ENCODE data around the gene TRIM17.
"Not testable (repeated sequence)": the region's sequence is repeated elsewhere in the genome, so short reads cannot be mapped to it uniquely, and the experiment has no call there.

Gene TRIM17

GRCh38 chr1:228448372-228448771 is 31.7 kb upstream of the TRIM17 start:
- DNase-seq (ENCODE audit: low read depth, low spot score): no peak

GRCh38 chr1:228446852-228447251 is 30.2 kb upstream of the TRIM17 start:
- DNase-seq (ENCODE audit: low read depth, low spot score): no peak

GRCh38 chr1:228445843-228446650 is 29.4 kb upstream of the TRIM17 start:
- no peak for DNase-seq (ENCODE audit: low read depth, low spot score)

- no peak for DNase-seq (ENCODE audit: low read depth, low spot score)
Measured at GRCh38 chr1:228445490-228445842, 28.8 kb upstream of the TRIM17 start.

- DNase-seq (ENCODE audit: low read depth, low spot score): no peak
Measured at GRCh38 chr1:228443395-228443794, 26.7 kb upstream of the TRIM17 start.

- no peak for DNase-seq (ENCODE audit: low read depth, low spot score)
Measured at GRCh38 chr1:228440761-228441500, 24.3 kb upstream of the TRIM17 start.

GRCh38 chr1:228438266-228438665 is 21.6 kb upstream of the TRIM17 start:
- no peak for DNase-seq (ENCODE audit: low read depth, low spot score)

- DNase-seq (ENCODE audit: low read depth, low spot score): no peak
Measured at GRCh38 chr1:228437424-228437962, 20.8 kb upstream of the TRIM17 start.

- no peak for DNase-seq (ENCODE audit: low read depth, low spot score)
Measured at GRCh38 chr1:228434689-228435088, 18.0 kb upstream of the TRIM17 start.

GRCh38 chr1:228433337-228434053 is 16.8 kb upstream of the TRIM17 start:
- not testable (repeated sequence) for DNase-seq (ENCODE audit: low read depth, low spot score)

GRCh38 chr1:228430243-228430642 is 13.6 kb upstream of the TRIM17 start:
- no peak for DNase-seq (ENCODE audit: low read depth, low spot score)

- DNase-seq (ENCODE audit: low read depth, low spot score): no peak
Measured at GRCh38 chr1:228429698-228430097, 13.0 kb upstream of the TRIM17 start.

- DNase-seq (ENCODE audit: low read depth, low spot score): no peak
Measured at GRCh38 chr1:228429007-228429406, 12.3 kb upstream of the TRIM17 start.

- DNase-seq (ENCODE audit: low read depth, low spot score): no peak
Measured at GRCh38 chr1:228428412-228428811, 11.8 kb upstream of the TRIM17 start.

GRCh38 chr1:228426518-228427175 is 10.0 kb upstream of the TRIM17 start:
- no peak for DNase-seq (ENCODE audit: low read depth, low spot score)

- no peak for DNase-seq (ENCODE audit: low read depth, low spot score)
Measured at GRCh38 chr1:228424685-228425660, 8.3 kb upstream of the TRIM17 start.

GRCh38 chr1:228423404-228424053 is 6.9 kb upstream of the TRIM17 start:
- DNase-seq (ENCODE audit: low read depth, low spot score): no peak

GRCh38 chr1:228420968-228421826 is 4.5 kb upstream of the TRIM17 start:
- DNase-seq (ENCODE audit: low read depth, low spot score): no peak

All from brain pericyte (primary cell).